ENCODE measurements around the gene AZIN2. TPM values are rescaled to one million over a fixed set of nuclear protein-coding genes. Genes with fewer than 3 reads are reported as not detected.

AZIN2 gene
- total and polyA plus RNA-seq, 9 of the 15 experiments (the other 6 are each of a cell fraction or from before 2014, with no cell fraction given), result 0.06 to 0.91 (median 0.42) TPM; not detected in 2

DNA sequence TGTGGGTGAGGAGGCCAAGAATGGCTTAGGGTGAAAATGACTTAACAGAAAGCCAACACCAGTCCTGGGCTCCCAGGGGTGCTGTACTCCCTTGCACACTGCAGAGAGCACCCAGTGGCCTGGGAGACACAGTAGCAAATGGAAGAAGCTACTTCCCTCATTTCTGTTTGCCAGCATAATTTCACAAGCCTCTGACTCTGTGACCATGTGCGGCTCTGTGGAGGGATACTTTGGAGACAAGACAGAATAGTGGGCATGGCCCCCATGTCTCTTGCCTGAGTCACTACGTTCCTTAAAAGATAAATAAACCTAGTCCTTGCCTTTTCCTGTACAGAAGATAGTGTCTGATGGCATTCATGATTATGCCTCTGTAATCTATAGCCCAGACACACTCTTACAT is 62.7 kb downstream of the AZIN2 start:
- ATAC-seq (no peak), DNase-seq (ENCODE audit: extremely low read depth in 1 of 4, low spot score in 3 of 4) (no peak), FAIRE-seq (no peak)
- TF ChIP-seq, protein P1, sequence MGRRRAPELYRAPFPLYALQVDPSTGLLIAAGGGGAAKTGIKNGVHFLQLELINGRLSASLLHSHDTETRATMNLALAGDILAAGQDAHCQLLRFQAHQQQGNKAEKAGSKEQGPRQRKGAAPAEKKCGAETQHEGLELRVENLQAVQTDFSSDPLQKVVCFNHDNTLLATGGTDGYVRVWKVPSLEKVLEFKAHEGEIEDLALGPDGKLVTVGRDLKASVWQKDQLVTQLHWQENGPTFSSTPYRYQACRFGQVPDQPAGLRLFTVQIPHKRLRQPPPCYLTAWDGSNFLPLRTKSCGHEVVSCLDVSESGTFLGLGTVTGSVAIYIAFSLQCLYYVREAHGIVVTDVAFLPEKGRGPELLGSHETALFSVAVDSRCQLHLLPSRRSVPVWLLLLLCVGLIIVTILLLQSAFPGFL (CRISPR knock-in tag; IDR thresholded peaks at IDR 0.05), result no peak
- TF ChIP-seq, protein P2, sequence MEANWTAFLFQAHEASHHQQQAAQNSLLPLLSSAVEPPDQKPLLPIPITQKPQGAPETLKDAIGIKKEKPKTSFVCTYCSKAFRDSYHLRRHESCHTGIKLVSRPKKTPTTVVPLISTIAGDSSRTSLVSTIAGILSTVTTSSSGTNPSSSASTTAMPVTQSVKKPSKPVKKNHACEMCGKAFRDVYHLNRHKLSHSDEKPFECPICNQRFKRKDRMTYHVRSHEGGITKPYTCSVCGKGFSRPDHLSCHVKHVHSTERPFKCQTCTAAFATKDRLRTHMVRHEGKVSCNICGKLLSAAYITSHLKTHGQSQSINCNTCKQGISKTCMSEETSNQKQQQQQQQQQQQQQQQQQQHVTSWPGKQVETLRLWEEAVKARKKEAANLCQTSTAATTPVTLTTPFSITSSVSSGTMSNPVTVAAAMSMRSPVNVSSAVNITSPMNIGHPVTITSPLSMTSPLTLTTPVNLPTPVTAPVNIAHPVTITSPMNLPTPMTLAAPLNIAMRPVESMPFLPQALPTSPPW (CRISPR knock-in tag; IDR thresholded peaks at IDR 0.05), result peak; percentile 17; the same call in 1 of the 2 replicates
- no peaks in the 10 kb centered on the region for H4K20me1 ChIP-seq (replicated peaks; ENCODE audit: control insufficient read depth, insufficient read depth, low read length)
- ChIA-PET CTCF (ENCODE audit: low intra/inter-chr PET ratio) (no interaction called here), POLR2A (interaction anchor here (1.5 kb wide), 1 partner anchor 9 kb away, joined by 5 read pairs; no protein-coding TSS in a partner anchor)
- WGBS (ENCODE audit: insufficient coverage, low coverage, missing lambda C conversion rate), result 8% methylated on average over 2 of the region's 2 CpGs
- no peaks in the 10 kb centered on the region for H3K79me2 ChIP-seq (ENCODE audit: control insufficient read depth, insufficient read depth, low read length)
- peaks cover 5 to 16% of the 10 kb centered on the region in 2 experiments for H3K4me1 ChIP-seq (replicated peaks in 1 of 2; ENCODE audit: control insufficient read depth in 2 of 2, insufficient read depth in 2 of 2, low read length in 2 of 2)
- no peaks in the 10 kb centered on the region for H3K9me3 ChIP-seq (replicated peaks; ENCODE audit: control insufficient read depth, insufficient read depth, low read depth, low read length)
- no peaks in the 10 kb centered on the region for H3K36me3 ChIP-seq (ENCODE audit: control insufficient read depth, insufficient read depth, low read length)
- H3K4me3 ChIP-seq, result no peak overlapping the region
- no peak overlapping the region for H3K9ac ChIP-seq (ENCODE audit: insufficient read depth in 1 of 2, low read depth in 2 of 2, low read length in 2 of 2)
- H3K9me1 ChIP-seq (ENCODE audit: control insufficient read depth, insufficient read depth, low read length), result no peaks in the 10 kb centered on the region
- in situ Hi-C loops (cut with MboI), result no loop called here
- no peak overlapping the region for H3K4me2 ChIP-seq (ENCODE audit: insufficient read depth, low read length)
- peaks cover 0 to 7% of the 10 kb centered on the region in 2 experiments; a peak in 2 of 5 replicates for H3K27me3 ChIP-seq (ENCODE audit: control insufficient read depth in 2 of 2, insufficient read depth in 2 of 2, low read length in 2 of 2)
- BruUV-seq (replicated peaks), result no TSS peak
- intact Hi-C loops (cut with micrococcal nuclease), result no loop called here
- no peak overlapping the region for H3K27ac ChIP-seq (ENCODE audit: extremely low read depth, low read depth, low read length)
- no peak overlapping the region for H2AFZ ChIP-seq (ENCODE audit: low read depth, low read length)

DNA sequence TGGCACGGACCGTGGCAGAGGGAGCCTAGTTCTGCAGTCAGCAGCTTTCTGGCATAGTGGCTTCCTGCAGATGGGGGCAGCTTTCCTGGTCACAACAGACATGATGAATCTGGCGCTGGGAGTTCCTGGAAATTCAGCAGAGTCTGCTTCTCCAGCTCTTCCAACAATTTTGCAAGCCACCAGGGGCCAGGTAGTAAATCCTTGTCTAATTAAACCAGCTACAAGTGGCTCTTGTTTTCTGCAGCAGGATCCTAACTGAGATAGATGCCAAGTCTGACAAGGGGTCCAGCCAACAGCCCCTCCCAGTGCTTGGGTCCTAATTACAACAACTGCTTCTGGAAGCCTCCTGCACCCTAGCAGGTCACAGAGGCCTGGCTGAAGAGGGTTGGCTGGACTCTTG is 65.0 kb downstream of the AZIN2 start:
- ATAC-seq, result no peak
- TF ChIP-seq PTRF (tag; IDR thresholded peaks at IDR 0.05), result no peak
- TF ChIP-seq ZNF282 (CRISPR knock-in tag; IDR thresholded peaks at IDR 0.05), result no peak
- TF ChIP-seq DPF2 (IDR thresholded peaks at IDR 0.05), result no peak
- no peak for TF ChIP-seq ZBTB1 (CRISPR knock-in tag; IDR thresholded peaks at IDR 0.05; ENCODE audit: borderline replicate concordance, low read depth)
- TF ChIP-seq ATF1 (CRISPR knock-in tag; IDR thresholded peaks at IDR 0.05), result no peak
- no peak for TF ChIP-seq ATF1 (tag; IDR thresholded peaks at IDR 0.05)
- TF ChIP-seq PHF21A (IDR thresholded peaks at IDR 0.05; ENCODE audit: borderline replicate concordance, low read depth), result no peak
- no peak for TF ChIP-seq POLR2AphosphoS2 (IDR thresholded peaks at IDR 0.05; ENCODE audit: low read length)
- TF ChIP-seq ZFP1 (CRISPR knock-in tag; IDR thresholded peaks at IDR 0.05), result no peak
- TF ChIP-seq, protein P3, sequence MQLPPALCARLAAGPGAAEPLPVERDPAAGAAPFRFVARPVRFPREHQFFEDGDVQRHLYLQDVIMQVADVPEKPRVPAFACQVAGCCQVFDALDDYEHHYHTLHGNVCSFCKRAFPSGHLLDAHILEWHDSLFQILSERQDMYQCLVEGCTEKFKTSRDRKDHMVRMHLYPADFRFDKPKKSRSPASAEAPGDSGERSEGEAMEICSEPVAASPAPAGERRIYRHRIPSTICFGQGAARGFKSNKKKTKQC (CRISPR knock-in tag; IDR thresholded peaks at IDR 0.05), result no peak
- no peak for TF ChIP-seq NR2F6 (CRISPR knock-in tag; IDR thresholded peaks at IDR 0.05)

More for the DNA sequence above, 65.0 kb downstream of the AZIN2 start:
- intact Hi-C loops (cut with micrococcal nuclease), result no loop called here
- no peak overlapping the region for H3K9ac ChIP-seq (ENCODE audit: insufficient read depth in 1 of 2, low read depth in 2 of 2, low read length in 2 of 2)
- H3K79me2 ChIP-seq (ENCODE audit: control insufficient read depth, insufficient read depth, low read length), result no peaks in the 10 kb centered on the region
- 18% methylated on average over 3 of the region's 3 CpGs for WGBS (ENCODE audit: insufficient coverage, low coverage, missing lambda C conversion rate)
- ChIA-PET POLR2A (no interaction called here), CTCF (ENCODE audit: low intra/inter-chr PET ratio) (no interaction called here)
- no peaks in the 10 kb centered on the region for H3K9me1 ChIP-seq (ENCODE audit: control insufficient read depth, insufficient read depth, low read length)
- H3K9me3 ChIP-seq (replicated peaks; ENCODE audit: control insufficient read depth, insufficient read depth, low read depth, low read length), result no peaks in the 10 kb centered on the region
- FAIRE-seq (no peak), DNase-seq (ENCODE audit: extremely low read depth in 1 of 4, low spot score in 3 of 4) (no peak)
- no peak overlapping the region for H3K4me2 ChIP-seq (ENCODE audit: insufficient read depth, low read length)
- no TSS peak for BruUV-seq (replicated peaks)
- H4K20me1 ChIP-seq (replicated peaks; ENCODE audit: control insufficient read depth, insufficient read depth, low read length), result no peaks in the 10 kb centered on the region
- H3K27ac ChIP-seq (ENCODE audit: extremely low read depth, low read depth, low read length), result no peak overlapping the region
- H2AFZ ChIP-seq (ENCODE audit: low read depth, low read length), result no peak overlapping the region
- H3K4me1 ChIP-seq (replicated peaks in 1 of 2; ENCODE audit: control insufficient read depth in 2 of 2, insufficient read depth in 2 of 2, low read length in 2 of 2), result peaks cover 5 to 16% of the 10 kb centered on the region in 2 experiments
- H3K27me3 ChIP-seq (ENCODE audit: control insufficient read depth in 2 of 2, insufficient read depth in 2 of 2, low read length in 2 of 2), result peaks cover 1 to 10% of the 10 kb centered on the region in 2 experiments; a peak in 4 of 5 replicates
- in situ Hi-C loops (cut with MboI), result no loop called here
- H3K4me3 ChIP-seq, result no peak overlapping the region
- H3K36me3 ChIP-seq (ENCODE audit: control insufficient read depth, insufficient read depth, low read length), result no peaks in the 10 kb centered on the region

All from K562 (cell line).